Mesendoderm (in vitro differentiated cells): ENCODE results near the gene AKAP6.

Experiments used
- DNase-seq: peaks from one replicate; pipeline ENCODE4 v3.0.0; 2013
- H2AK5ac ChIP-seq: 2 replicates; pipeline ENCODE4 v1.6.1; 2013; ENCODE audit warnings: low read length, inconsistent platforms
- H2BK120ac ChIP-seq: 2 replicates; pipeline ENCODE4 v1.6.1; 2013; ENCODE audit warnings: low read depth, mild to moderate bottlenecking, low read length, moderate library complexity, mixed read lengths
- H2BK15ac ChIP-seq: replicated peaks from 2 replicates; pipeline ENCODE4 v1.6.1; 2013; ENCODE audit warnings: low read depth, mild to moderate bottlenecking, moderate library complexity
- H2BK5ac ChIP-seq: 2 replicates; pipeline ENCODE4 v1.6.1; 2013; ENCODE audit warnings: low read length, inconsistent platforms
- H3K18ac ChIP-seq: 2 replicates; pipeline ENCODE4 v1.6.1; 2013; ENCODE audit warnings: mild to moderate bottlenecking, low read length, mixed read lengths
- H3K23ac ChIP-seq: one replicate; pipeline ENCODE4 v1.6.1; 2013; ENCODE audit warnings: low read length
- H3K27ac ChIP-seq: 2 replicates; pipeline ENCODE4 v1.5.1; 2013; ENCODE audit warnings: low read depth, mild to moderate bottlenecking, inconsistent platforms, low read length, moderate library complexity
- H3K27me3 ChIP-seq: 2 replicates; pipeline ENCODE4 v1.6.1; 2013; ENCODE audit warnings: low read length, control low read depth, mild to moderate bottlenecking, inconsistent platforms; ENCODE audit not compliant: insufficient read depth, poor library complexity
- H3K36me3 ChIP-seq: 2 replicates; pipeline ENCODE4 v1.6.1; 2013; ENCODE audit warnings: low read length, inconsistent platforms; ENCODE audit not compliant: control insufficient read depth, insufficient read depth
- H3K4ac ChIP-seq: one replicate; pipeline ENCODE4 v1.6.1; 2013; ENCODE audit warnings: low read depth, mild to moderate bottlenecking, low read length, moderate library complexity
- H3K4me1 ChIP-seq: 2 replicates; pipeline ENCODE4 v1.6.1; 2013; ENCODE audit warnings: low read depth, low read length, inconsistent platforms; ENCODE audit not compliant: control insufficient read depth
- H3K4me2 ChIP-seq: 2 replicates; pipeline ENCODE4 v1.6.1; 2013; ENCODE audit warnings: low read length
- H3K4me3 ChIP-seq: 2 replicates; pipeline ENCODE4 v1.5.1; 2013; ENCODE audit warnings: mild to moderate bottlenecking, low read length
- H3K56ac ChIP-seq: one replicate; pipeline ENCODE4 v1.6.1; 2013; ENCODE audit warnings: low read length
- H3K79me1 ChIP-seq: 2 replicates; pipeline ENCODE4 v1.6.1; 2013; ENCODE audit warnings: low read length, inconsistent platforms
- H3K79me2 ChIP-seq: 2 replicates; pipeline ENCODE4 v1.6.1; 2013; ENCODE audit warnings: mild to moderate bottlenecking, low read length; ENCODE audit not compliant: control insufficient read depth, insufficient read depth
- H3K9ac ChIP-seq: 2 replicates; pipeline ENCODE4 v1.6.1; 2013; ENCODE audit warnings: low read length, inconsistent platforms
- H4K5ac ChIP-seq: one replicate; pipeline ENCODE4 v1.6.1; 2013; ENCODE audit warnings: low read length
- H4K8ac ChIP-seq: one replicate; pipeline ENCODE4 v1.6.1; 2013; ENCODE audit warnings: low read depth, mild to moderate bottlenecking, control low read depth, low read length, moderate library complexity
- WGBS: extraction: QIAGEN DNeasy Blood & Tissue Kit; methylation state at CpG from one replicate; pipeline ENCODE4 v1.1.7; 2013; ENCODE audit warnings: low lambda C conversion rate, missing lambda C conversion rate; ENCODE audit not compliant: insufficient coverage; ENCODE audit errors: extremely low coverage; 5-methylcytosine and 5-hydroxymethylcytosine counted together

Gene AKAP6

DNA sequence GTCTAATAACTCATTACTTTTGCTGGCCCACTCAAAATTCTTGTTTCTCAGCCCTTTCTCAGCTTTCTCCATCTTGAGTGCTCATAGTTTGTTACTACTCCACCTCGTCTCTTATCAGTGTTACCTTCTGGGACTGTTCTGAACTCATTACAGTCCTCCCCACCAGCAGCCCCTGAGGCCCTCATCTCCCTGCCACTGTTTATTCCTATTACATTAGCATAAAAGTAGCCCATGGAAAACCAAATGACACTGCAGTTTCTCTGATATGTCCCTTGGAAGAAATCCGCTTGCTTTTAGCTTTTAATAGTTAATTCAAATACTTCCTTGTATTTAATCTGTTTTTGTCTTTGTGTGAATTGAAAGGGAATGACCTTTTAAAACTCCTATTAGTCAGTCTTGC lies 7.6 kb downstream of the AKAP6 start:
- Histone ChIP-seq H3K79me1 (no peaks in the 10 kb centered on the region), H4K5ac (no peak overlapping the region), H3K4me3 (no peak overlapping the region), H4K8ac (no peak overlapping the region), H2AK5ac (no peak overlapping the region), H3K56ac (no peak overlapping the region), H3K79me2 (no peaks in the 10 kb centered on the region), H3K4me1 (no peaks in the 10 kb centered on the region), H3K23ac (no peak overlapping the region), H2BK15ac (no peak overlapping the region), H3K18ac (no peak overlapping the region), H2BK120ac (no peak overlapping the region), H3K4me2 (no peak overlapping the region), H2BK5ac (no peak overlapping the region), H3K27ac (no peak overlapping the region), H3K27me3 (no peaks in the 10 kb centered on the region), H3K36me3 (no peaks in the 10 kb centered on the region), H3K9ac (no peak overlapping the region), H3K4ac (no peak overlapping the region)
- DNase-seq = no peak
- no CpG with 5 or more reads among the region's 2 CpGs for WGBS

DNA sequence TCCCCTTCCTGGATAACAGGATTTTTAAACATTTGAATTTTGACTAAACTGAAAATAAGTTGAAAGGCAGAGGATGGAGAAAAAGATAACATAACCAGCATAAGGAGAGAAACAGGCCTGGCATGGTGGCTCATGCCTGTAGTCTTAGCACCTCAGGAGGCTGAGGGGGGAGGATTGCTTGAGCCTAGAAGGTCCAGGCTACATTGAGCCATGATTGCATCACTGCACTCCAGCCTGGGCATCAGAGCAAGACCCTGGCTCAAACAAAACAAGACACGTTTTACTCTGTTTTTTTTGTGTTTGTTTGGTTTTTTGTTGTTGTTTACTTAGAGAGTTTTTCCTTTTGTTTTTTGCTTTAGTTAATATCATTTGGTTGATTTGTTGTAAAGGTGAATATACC lies 8.7 kb downstream of the AKAP6 start:
- Histone ChIP-seq H3K4ac (no peak overlapping the region), H4K5ac (no peak overlapping the region), H2AK5ac (no peak overlapping the region), H3K9ac (no peak overlapping the region), H2BK120ac (no peak overlapping the region), H2BK5ac (no peak overlapping the region), H3K18ac (no peak overlapping the region), H3K36me3 (no peaks in the 10 kb centered on the region), H3K27me3 (no peaks in the 10 kb centered on the region), H4K8ac (no peak overlapping the region), H3K79me2 (no peaks in the 10 kb centered on the region), H3K4me2 (no peak overlapping the region), H3K56ac (no peak overlapping the region), H3K23ac (no peak overlapping the region), H3K4me1 (no peaks in the 10 kb centered on the region), H3K79me1 (no peaks in the 10 kb centered on the region), H3K4me3 (no peak overlapping the region), H3K27ac (no peak overlapping the region), H2BK15ac (no peak overlapping the region)
- no peak for DNase-seq
- no CpG with 5 or more reads among the region's 1 CpG for WGBS

DNA sequence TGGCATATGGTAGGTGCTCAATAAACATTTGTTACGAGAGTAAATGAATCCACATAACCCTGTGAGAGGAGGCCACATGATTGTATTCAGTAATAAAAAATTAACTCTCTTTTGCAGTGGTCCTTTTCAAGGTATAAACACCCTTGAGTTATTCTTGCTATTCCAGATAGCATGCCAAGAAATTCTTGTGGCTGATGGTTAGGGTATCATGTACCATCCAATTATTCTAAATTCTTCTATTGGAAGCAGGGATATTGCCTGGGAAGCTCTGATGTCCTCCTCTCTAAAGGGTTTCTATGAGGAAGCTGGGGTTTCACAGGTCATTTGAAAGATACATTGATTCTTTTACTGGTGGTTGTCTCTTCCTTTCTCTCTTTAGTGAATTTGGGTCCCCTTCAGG lies 10.1 kb downstream of the AKAP6 start:
- no CpG with 5 or more reads among the region's 1 CpG for WGBS
- Histone ChIP-seq H3K56ac (no peak overlapping the region), H3K23ac (no peak overlapping the region), H4K5ac (no peak overlapping the region), H3K27ac (no peak overlapping the region), H2BK5ac (no peak overlapping the region), H3K4me3 (no peak overlapping the region), H3K27me3 (no peaks in the 10 kb centered on the region), H2BK120ac (no peak overlapping the region), H2AK5ac (no peak overlapping the region), H2BK15ac (no peak overlapping the region), H3K79me2 (no peaks in the 10 kb centered on the region), H3K4me2 (no peak overlapping the region), H3K79me1 (no peaks in the 10 kb centered on the region), H3K4ac (no peak overlapping the region), H4K8ac (no peak overlapping the region), H3K4me1 (no peaks in the 10 kb centered on the region), H3K18ac (no peak overlapping the region), H3K36me3 (no peaks in the 10 kb centered on the region), H3K9ac (no peak overlapping the region)
- no peak for DNase-seq

DNA sequence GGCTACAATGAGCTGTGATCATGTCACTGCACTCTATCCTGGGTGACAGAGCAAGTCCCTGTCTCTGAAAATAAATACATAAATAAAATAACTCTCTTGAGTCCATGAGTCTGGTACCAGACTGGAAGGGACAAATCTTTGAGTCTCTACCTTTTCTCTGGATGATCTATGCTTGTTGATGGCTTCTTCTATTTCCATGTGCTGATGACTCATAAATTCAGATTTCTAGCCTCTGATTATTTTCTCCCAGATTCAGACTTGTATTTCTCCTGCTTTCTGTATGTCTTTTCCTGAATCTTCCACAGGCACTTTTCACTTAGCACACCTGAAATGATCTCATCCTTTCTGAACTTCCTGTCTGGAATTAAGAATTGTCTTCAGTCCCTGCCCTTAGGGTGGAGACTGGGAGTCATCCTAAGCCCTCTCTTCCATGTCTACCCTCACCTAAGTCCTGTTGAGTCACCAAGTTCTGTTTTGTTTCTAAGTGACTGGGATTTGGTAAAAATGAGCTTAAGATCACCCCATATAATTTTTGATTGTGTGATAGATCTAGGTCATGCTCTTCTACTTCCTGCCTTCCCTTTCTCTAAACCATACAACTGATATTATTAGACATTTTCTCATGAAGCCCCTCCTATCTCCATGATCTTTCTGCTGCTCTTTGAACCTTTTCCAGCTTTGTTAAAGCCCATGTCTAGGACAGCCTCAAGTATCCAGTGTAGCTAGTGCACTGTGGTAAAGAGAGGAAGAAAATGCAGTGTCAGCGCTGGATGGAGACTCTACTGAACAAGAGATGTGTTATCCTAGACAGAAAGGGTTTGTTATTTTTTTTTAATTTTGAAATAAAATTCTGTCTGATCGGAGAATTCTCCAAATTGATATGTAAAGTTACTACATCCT lies 13.1 kb downstream of the AKAP6 start:
- no CpG with 5 or more reads among the region's 2 CpGs for WGBS
- Histone ChIP-seq H3K18ac (no peak overlapping the region), H3K4ac (no peak overlapping the region), H2BK5ac (no peak overlapping the region), H3K79me1 (no peaks in the 10 kb centered on the region), H3K56ac (no peak overlapping the region), H2AK5ac (no peak overlapping the region), H3K79me2 (no peaks in the 10 kb centered on the region), H4K5ac (no peak overlapping the region), H3K4me3 (no peak overlapping the region), H3K27ac (no peak overlapping the region), H3K4me1 (no peaks in the 10 kb centered on the region), H3K27me3 (no peaks in the 10 kb centered on the region), H4K8ac (no peak overlapping the region), H2BK15ac (no peak overlapping the region), H3K4me2 (no peak overlapping the region), H2BK120ac (no peak overlapping the region), H3K36me3 (no peaks in the 10 kb centered on the region), H3K23ac (no peak overlapping the region), H3K9ac (no peak overlapping the region)
- peak; percentile 39 for DNase-seq

DNA sequence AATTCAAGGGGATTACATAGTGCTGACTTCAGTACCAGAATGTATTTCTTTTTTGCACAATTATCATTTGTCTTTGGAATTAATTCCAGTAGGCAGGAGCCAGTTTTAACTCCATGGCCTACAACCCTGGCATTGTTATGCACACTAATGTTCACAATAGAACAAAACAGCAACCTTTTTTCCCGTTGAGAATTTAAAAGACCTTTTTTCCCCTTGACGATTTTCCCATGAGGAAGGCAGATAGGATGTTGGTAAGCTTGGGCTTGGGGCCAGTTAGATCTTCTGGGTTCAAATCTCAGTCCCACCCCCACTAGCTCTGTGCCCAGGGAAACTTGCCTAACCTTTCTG lies 13.7 kb downstream of the AKAP6 start:
- Histone ChIP-seq H4K8ac (no peak overlapping the region), H3K56ac (no peak overlapping the region), H2BK15ac (no peak overlapping the region), H3K27me3 (no peaks in the 10 kb centered on the region), H3K18ac (no peak overlapping the region), H3K79me1 (no peaks in the 10 kb centered on the region), H2AK5ac (no peak overlapping the region), H3K23ac (no peak overlapping the region), H3K27ac (no peak overlapping the region), H3K4me3 (no peak overlapping the region), H3K4me1 (no peaks in the 10 kb centered on the region), H2BK120ac (no peak overlapping the region), H2BK5ac (no peak overlapping the region), H3K4me2 (no peak overlapping the region), H3K9ac (no peak overlapping the region), H3K79me2 (no peaks in the 10 kb centered on the region), H3K36me3 (no peaks in the 10 kb centered on the region), H4K5ac (no peak overlapping the region), H3K4ac (no peak overlapping the region)
- DNase-seq = no peak
- no CpG with 5 or more reads among the region's 2 CpGs for WGBS

DNA sequence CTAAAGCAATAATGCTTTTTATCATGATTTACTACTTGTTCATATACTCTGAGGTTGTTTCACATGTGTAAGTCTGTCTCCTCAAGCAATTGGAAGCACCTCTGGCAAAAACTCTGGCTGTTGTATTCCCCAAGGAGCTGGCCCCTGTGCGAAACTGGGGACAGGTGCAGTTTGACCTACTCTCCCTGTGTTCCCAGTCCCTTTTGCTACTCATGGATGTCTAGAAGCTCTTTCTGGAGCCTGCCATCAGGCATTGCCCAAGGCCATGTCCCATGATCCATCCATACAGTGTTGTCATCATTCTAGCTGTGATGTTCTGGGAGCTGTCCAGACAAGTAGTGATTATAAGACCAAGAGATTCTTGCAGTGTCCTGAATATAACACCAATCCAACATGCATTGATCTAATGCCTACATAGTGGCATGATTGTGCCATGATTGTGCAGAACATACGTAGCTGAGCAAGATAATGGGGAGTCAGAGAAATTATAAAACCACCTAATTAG lies 14.9 kb downstream of the AKAP6 start:
- Histone ChIP-seq H3K23ac (no peak overlapping the region), H3K4me2 (no peak overlapping the region), H2BK15ac (no peak overlapping the region), H3K36me3 (no peaks in the 10 kb centered on the region), H2AK5ac (no peak overlapping the region), H3K79me2 (no peaks in the 10 kb centered on the region), H2BK120ac (no peak overlapping the region), H3K4me3 (no peak overlapping the region), H4K5ac (no peak overlapping the region), H3K79me1 (no peaks in the 10 kb centered on the region), H3K4ac (no peak overlapping the region), H3K56ac (no peak overlapping the region), H3K27me3 (no peaks in the 10 kb centered on the region), H3K4me1 (no peaks in the 10 kb centered on the region), H3K9ac (no peak overlapping the region), H3K27ac (no peak overlapping the region), H3K18ac (no peak overlapping the region), H2BK5ac (no peak overlapping the region), H4K8ac (no peak overlapping the region)
- no CpG with 5 or more reads among the region's 2 CpGs for WGBS
- no peak for DNase-seq
